Endothelial cell of umbilical vein (primary cell): ENCODE results near the gene SIRT2.

Source experiments
- GATA2 ChIP-seq: IDR thresholded peaks from 2 replicates; pipeline ENCODE4 v1.7.0; 2011; ENCODE audit warnings: low read depth, mild to moderate bottlenecking, moderate library complexity, mixed read lengths, low read length; ENCODE audit not compliant: insufficient read length, insufficient read depth
- MAX ChIP-seq: IDR thresholded peaks from 2 replicates; pipeline ENCODE4 v1.6.1; 2011; ENCODE audit not compliant: insufficient read depth, insufficient read length
- POLR2AphosphoS5 ChIP-seq: IDR thresholded peaks from 2 replicates; pipeline ENCODE4 v1.6.1; 2012; ENCODE audit warnings: low read depth, mild to moderate bottlenecking, control low read depth, low read length, moderate library complexity; ENCODE audit not compliant: insufficient read depth

GRCh38 chr19:38908911-38909310 is 9.5 kb upstream of the SIRT2 start:
- TF ChIP-seq POLR2AphosphoS5 = no peak
- TF ChIP-seq MAX = no peak
- no peak for TF ChIP-seq GATA2
